GM21447 (cell line): ENCODE measurements around the gene CDT1.
"Not testable (repeated sequence)": the region's sequence is repeated elsewhere in the genome, so short reads cannot be mapped to it uniquely, and the experiment has no call there.

ENCODE experiments used
- ATAC-seq: cut with Tn5 transposase; IDR thresholded peaks from one replicate; pipeline ENCODE4 v1.9.1; 2021; ENCODE audit not compliant: unreplicated experiment

CDT1 gene

DNA sequence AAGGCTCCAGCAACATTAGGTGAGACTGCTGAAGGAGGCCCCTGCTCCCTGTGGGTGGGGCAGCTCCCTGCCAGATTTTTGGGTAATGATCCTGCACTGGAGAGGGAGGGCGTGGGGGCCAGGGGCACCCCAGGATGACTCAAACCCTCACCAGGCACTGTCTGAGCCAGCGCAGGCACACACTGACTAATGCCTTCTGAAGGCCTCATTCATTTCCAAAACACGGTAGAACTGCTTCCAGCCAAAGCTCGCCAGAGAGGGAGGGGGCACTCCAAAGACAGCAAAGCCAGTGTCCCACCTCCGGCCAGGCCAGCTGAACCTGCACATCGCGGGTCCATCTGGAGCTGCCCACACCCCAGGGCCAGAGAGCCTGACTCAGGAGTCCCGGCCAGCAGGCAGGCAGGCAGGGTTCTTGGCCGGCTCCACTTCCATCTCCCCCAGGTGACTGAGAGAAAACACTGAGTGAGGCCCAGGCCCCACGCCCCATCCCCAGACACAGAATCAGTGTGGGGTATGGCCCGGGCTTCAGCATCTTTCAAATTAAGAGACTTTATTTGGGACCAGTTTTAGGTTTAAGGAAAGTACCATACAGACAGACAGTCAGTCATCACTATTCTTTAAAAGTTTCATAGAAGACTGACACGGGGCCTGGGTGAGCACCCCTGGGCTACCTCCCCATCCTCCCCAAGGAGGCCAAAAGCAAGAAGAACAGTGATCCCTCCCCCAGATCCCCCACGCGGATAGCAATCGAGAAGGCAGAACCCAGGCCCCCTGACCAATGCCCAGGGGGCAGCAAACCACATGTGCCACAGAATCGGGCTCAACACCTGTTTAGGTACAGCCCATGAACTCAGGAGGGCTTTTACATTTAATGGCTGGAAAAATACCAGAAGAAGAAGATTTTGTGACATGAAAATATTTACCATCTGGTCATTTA is 20.9 kb upstream of the CDT1 start:
- no peak for ATAC-seq

DNA sequence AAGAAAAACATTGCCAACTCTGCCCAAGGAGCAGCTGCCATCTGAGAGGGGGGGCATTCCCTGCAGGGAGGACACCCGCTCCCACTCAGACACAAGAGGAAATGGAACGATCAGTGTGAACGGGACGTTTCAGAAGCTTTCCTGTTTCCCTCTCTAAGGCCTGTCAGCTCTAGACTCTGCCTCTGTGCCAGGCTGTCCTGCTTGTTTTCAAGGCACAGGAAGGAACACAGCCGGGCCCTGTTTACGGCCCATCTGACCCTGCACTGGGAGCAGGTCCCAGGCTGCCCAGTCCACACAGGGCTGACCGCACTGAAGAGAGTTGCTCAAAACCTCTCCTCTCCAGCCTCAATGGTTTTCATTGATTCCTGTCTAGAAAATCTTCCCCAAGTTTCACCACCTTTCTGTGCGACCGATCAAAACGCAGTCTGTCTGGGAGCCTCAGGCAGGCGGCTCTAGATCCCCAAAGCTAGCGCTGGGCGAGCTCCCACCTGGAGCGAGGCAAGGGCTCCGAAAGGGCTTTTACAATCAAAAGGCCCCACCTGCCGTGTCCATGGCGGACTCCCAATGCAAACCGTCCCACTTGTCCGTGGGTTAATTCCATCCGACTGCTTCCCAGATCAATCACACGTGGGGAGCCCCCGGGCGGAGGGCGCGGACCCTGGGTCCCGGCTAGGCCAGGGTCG is 20.1 kb upstream of the CDT1 start:
- ATAC-seq = no peak

DNA sequence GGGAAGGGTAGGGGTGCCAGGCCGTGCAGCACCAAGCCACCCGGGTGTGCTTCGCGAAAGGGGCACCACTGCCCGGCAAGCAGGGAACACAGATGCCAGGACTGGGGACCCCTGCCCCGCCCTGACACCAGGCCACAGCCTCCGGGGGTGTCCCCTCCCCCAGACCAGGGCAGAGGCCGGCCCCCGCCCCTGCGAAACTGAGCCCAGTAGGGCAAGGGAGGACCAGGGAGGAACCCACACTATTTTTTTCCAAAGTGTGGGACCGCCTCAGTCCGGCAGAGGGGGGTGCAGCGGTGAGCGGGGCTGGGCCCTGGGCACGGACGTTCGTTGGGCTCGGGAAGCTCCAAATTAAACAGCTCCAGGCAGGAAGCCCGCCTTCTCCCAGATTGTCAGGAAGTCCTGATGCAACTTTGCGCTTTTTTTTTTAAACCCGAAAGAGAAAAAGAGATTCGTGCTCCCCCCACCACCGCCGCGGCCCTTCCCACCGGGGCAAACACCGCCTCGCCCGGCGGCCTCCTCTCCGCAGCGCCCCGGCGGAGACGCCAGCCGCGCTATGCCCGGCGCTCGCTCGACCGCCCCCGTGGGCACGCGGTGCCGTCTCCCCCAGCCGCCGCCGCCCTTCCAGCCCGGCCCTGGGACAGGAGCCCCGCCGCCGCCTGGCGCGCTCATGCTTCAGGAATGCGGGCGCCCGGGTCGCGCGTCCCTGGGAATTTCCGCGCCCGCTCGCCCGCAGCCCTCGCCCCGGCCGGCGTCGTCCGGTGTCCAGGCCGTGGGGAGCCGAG is 19.3 kb upstream of the CDT1 start:
- ATAC-seq = no peak

DNA sequence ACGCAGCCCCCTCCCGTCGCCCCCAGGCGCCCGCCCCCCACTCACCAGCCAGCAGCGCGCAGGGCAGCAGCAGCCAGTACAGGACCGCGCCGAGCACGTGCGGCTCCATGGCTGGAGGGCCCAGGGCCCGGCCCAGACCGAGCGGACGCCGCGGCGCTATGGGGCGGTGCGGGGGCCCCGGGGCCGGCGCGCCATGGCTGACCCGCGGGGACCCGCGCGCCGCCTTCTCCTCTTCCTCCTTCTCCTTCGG is 18.8 kb upstream of the CDT1 start:
- no peak for ATAC-seq

DNA sequence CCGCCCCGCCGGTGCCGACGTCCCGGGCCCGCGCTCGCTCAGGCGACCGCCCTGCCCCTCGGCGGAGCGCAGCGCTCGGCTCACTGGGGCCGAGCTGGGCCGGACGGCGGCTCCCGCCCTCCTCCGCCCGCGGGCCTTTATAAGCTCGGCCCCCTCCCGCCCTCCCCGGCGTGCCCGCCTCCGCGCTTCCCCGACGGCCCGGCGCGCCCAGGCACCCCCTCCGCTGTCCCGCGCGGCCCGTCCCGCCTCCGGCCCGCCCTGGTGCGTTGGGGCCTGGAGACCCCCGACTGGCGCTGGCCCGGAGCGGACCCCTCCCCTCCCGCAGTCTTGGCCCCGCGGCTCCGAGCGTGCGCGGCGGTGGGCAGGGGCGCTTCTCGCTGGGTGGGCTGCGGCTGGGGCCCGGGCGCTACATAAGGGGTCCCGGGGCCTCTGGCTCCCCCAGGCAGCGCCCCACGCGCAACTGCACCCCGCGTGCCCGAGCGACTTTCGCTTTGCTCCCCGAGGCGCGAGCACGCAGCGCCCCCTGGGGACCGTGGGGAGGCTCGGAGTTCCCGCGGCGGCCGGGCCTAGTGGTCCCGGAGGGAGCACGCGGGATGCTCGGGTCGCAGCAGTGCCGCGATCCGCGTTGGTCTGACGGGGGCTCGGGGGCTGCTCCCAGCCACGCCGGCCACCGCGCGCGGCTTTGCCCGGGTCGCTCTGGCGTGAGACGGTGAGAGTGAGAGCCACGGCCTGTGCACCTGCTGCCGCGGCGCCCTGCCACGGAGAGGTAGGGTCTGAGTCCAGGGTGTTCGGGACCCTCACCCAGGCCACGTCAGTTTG is 18.3 kb upstream of the CDT1 start, which contains the start of gene PIEZO1:
Gene PIEZO1, minus strand, starts transcription at position 115 of the 819 bp plus-strand sequence. CDS start 256 bp downstream, outside the sequence.
- no peak for ATAC-seq

GRCh38 chr16:88787579-88788314 is 15.8 kb upstream of the CDT1 start:
- ATAC-seq = no peak

GRCh38 chr16:88788749-88789148 is 14.8 kb upstream of the CDT1 start:
- not testable (repeated sequence) for ATAC-seq

DNA sequence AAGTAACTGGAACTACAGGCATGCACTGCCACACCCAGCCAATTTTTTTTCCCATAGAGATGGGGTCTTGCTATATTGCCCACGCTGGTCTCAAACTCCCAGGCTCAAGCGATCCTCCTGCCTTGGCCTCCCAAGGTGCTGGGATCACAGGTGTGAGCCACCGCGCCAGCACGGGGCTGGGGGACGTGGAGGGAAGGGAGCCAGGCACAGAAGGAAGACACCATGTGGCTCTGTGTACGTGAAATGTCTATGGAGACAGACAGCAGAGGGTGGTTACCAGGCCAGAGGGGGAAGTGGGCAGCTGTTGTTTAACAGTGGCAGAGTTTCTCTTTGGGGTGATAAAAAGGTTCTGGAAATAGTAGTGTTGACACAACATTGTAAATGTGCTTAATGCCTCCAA is 14.0 kb upstream of the CDT1 start:
- ATAC-seq = no peak

- no peak for ATAC-seq
Observed at GRCh38 chr16:88790312-88791211, 13.0 kb upstream of the CDT1 start.

- no peak for ATAC-seq
Observed at GRCh38 chr16:88792078-88792550, 11.5 kb upstream of the CDT1 start.

GRCh38 chr16:88792668-88793250 is 10.8 kb upstream of the CDT1 start:
- no peak for ATAC-seq

- no peak for ATAC-seq
Observed at GRCh38 chr16:88793251-88793954, 10.2 kb upstream of the CDT1 start.

DNA sequence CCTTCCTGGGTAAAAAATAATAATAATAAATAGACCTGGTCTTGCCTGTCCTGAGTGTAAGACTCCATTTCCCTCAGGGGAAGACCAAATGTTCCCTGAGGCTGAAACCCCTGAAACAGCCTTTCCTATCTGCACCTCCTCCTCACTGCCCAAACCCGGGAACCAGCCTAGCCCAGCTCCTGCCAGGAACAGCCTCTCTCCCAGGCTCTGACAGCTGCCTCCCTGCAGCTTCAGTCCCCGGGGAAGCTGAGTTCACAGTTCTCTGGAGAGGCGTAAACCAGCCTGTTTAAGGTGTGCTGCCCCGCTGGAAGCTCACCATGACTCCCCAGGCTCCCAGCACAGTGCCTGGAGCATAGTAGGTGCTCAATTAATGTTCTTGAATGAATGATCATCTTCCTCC is 7.3 kb upstream of the CDT1 start:
- no peak for ATAC-seq

- ATAC-seq = no peak
Observed at GRCh38 chr16:88798073-88798472, 5.5 kb upstream of the CDT1 start.

DNA sequence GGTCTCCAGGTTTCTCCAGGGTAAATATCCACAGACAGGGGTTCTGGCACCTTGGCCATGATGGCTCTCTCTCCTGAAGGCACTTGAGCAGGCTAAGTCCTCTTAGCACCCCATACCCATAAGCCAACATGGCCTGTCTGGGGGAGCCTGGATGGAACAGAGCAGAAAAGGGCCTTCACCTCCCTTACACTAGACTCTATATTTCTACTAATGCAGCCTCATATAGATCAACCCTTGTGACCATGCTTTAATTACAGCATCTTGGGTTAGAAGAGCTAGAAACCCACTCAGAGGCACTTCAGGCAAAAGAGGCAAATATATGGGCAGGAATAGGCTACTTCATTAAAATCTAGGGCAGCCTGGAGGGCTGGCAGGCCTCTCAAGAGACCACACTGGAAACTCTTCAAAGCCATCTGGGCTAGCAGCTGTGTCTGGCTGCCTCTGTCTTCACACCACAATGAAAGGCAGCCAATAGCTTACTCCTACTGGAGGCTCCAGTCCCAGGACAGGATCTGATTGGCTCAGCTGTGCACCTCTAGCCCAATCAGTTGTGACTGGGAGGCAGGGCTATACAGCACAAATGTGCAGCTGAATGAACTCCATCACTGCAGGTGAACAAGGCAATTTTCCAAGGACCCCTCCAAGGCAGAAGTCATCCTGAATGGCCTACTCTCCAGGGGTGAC is 4.7 kb upstream of the CDT1 start:
- no peak for ATAC-seq

GRCh38 chr16:88799569-88800276 is 3.9 kb upstream of the CDT1 start:
- no peak for ATAC-seq

DNA sequence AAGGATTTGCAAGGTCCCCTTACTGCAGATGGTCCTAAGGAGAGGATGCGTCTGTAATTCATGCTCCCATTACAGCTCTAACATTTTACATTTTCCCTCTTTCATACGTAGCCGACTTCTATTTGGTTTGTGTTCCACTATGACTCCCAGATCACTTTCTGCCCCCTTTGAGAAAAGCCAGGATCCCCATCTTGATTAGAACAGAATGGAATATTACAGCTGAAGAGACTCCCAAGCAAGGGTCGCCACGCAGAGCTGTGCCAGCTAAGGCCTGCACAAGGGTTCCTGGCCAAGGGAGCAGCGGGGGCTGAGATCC is 3.4 kb upstream of the CDT1 start:
- ATAC-seq = no peak
